Measurements from ENCODE around the gene CD47.

CD47 gene

DNA sequence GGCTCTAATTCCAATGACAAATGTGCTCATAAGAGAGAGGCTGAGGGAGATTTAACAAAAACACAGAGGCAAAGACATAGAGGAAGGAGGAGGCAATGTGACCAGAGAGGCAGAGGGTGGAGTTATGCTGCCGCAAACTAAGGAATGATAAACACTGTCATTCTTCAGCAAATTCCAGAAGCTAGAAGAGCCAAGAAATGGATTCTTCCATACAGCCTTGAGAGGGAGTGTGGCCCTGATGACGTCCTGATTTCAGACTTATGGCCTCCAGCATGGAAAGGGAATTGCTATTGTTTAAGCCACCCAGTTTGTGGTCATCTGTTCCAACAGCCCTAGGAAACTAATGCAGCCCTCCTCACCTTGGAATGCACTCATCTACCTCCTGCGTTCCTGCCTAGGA lies 30.5 kb downstream of the CD47 start:
- no peak for FAIRE-seq
- DNase-seq (ENCODE audit: insufficient read length, low spot score), result no peak

DNA sequence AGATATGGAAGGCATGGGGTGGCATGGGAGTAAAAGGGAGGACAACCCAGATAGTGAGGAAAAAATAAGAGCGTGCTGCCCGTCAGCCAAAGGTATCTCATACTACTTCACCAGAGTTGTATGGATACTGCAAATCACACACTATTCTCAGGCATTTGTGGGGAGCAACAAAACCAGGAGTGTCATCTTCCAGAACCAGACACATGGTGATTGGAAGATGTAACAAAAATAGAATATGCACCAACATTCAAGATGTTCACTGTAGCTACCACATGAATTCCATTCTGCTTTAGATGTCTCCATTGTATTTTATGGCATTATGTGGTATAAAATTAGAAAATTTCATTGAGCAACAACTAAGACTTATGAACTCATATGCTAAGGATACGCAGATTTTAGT lies 34.9 kb downstream of the CD47 start:
- DNase-seq (ENCODE audit: insufficient read length, low spot score) (no peak), FAIRE-seq (no peak)

DNA sequence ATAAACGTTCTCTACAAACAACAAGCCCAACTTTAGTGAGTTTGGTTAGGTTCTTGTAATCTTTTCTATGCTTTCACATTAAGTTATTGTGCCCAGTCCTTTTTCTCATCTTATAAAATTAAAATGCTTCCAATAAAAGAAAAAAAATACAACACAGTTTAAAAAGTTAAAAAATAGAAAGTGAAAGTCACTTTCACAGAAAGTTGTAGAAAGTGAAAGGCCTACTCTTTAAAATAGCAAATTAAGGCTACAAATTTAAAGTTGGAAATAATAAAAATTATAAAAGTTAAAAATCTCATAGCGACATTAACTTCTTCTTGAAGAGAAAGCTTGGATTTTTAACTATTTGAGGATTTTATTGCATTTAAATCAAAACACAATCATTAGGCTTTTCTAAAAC lies 35.9 kb downstream of the CD47 start:
- no peak for DNase-seq (ENCODE audit: insufficient read length, low spot score)

GRCh38 chr3:108053483-108053882 lies 37.3 kb downstream of the CD47 start:
- FAIRE-seq (no peak), DNase-seq (ENCODE audit: insufficient read length, low spot score) (no peak)

More for the DNA sequence above, 35.9 kb downstream of the CD47 start:
- FAIRE-seq, result no peak

DNA sequence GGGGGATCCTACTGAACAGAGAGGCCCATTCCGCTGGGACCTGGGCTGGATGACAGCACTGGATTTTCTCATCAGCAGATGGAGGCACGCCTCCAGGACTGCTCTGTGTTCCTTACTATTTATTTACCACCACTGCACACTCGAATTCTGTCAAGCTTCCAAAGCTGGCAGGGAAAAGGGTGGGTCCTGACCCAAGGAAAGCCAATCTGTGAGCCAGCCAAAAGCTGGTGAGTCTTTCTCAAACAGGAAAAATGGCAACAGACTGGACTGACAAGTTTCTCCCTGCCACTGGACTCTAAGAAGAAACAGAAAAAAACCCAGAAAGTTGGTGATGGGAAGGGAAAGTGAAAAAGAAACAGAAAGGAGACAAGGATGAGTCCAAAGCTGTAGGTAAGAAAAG lies 37.8 kb downstream of the CD47 start:
- FAIRE-seq (no peak), DNase-seq (ENCODE audit: insufficient read length, low spot score) (no peak)

DNA sequence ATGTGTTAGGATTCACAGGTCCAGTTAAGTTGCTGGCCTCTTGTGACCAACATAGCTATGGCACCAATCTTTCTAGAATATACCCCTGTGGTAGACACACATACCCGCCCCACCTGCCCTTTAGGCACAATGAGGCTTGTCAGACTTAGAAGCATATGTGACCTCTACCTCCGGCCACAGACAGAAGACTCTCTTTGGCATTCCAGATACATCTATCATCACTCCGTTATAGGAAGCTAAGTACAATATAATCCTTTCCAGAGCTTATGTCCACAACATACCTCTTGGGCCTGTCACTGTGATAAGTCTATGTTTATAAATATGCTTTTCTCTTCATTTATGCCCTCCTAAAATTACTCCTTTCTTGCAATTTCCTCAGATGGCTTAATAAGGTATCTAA lies 39.8 kb downstream of the CD47 start:
- FAIRE-seq (peak; percentile 69), DNase-seq (ENCODE audit: insufficient read length, low spot score) (peak; percentile 47)

DNA sequence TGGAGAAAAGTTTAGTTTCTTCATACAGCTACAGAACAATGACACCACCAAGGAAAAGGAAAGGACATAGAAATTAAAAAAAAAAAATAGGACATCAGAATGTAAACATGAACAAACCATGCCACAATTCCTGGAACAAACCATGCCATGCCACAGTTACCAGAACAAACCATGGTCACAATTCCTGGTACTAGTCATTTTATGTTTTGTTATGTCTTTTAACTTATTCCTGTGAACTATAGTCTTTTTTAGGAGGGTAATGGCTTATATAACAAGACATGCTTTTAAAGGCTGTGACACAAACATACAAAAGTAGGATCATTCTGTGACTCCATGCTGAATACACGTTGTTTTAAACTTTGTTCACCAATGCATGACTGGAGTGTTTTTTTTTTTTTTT lies 42.8 kb downstream of the CD47 start:
- DNase-seq (ENCODE audit: insufficient read length, low spot score) (no peak), FAIRE-seq (no peak)

DNA sequence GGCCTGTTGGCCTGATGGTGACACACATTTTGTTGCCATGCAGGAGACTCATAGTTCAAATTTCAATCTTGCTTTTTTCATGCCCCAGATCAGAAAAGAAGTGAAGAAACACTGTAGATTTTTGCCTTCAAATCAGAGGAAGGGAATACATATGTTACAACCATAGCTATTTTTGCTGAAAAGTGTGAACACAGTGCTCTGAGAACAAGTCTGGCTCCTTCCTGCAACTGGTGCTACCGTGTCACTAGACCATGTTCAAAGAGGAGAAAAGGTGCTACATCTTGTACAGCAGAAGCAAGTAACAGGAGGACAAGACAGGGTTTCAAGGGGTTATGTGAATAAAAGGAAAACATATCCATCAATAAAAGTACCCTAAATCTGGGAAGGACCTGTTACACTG lies 44.6 kb downstream of the CD47 start:
- no peak for DNase-seq (ENCODE audit: insufficient read length, low spot score)
- no peak for FAIRE-seq

DNA sequence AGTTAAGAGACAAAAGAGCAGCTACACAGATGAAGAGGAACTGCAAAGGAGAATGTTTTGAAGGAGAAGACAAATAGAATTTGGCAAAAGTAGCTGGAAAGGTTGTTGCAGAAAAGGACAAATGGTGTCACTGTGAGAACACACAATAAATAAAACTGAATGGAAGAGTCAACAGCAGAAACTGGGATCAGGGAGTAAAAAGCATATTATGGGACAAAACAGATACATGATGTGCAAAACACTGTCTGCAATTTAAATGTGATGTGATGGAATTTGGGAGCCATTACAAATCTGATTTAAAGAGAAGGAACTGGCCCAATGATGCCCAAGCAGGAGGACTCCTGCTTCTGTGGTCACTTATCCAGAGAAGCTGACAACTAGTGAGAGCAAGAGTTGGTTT lies 46.1 kb downstream of the CD47 start:
- no peak for FAIRE-seq

DNA sequence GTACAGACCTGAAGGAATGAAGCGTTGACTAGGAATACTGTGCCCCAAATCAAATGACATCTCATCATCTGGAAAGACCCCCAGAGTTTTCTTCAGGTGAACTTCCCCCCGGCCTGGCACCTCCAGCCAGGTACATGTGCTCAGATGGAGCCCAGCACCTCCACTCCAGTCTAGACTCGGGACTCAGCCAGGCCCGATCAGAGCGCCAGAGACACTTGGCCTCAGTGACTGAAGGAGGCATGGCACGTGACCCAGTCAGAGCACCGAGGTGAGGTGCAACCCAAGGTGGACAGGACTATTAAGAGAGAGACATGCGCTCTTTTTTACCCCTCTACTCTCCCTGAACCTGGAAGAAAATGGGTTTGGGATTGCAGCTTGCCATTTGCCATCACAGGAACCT lies 48.5 kb downstream of the CD47 start:
- DNase-seq (ENCODE audit: insufficient read length, low spot score), result no peak
- FAIRE-seq, result no peak

More for the DNA sequence above, 46.1 kb downstream of the CD47 start:
- DNase-seq (ENCODE audit: insufficient read length, low spot score), result no peak

- DNase-seq (ENCODE audit: insufficient read length, low spot score) (no peak), FAIRE-seq (no peak)
Observed at GRCh38 chr3:108041253-108041652, 49.6 kb downstream of the CD47 start.

DNA sequence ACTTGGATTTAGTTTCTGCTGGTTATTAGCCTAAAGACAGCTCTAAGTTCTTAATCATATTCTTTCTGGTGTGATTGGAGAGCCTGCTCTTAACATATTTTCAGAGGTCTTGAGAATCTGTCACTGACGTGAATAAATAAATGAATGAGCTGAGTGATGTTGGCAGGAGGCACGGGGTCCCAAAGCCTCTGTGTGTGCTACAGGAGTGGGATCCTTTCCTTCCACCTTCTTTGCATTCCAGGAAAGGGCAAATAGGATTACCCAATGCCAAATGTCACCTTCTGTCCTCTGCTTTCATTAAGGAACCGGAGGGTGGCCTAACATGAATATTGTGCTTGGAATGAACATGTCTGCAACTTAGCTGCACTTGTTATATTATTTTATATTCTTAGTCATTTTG lies 53.1 kb downstream of the CD47 start:
- DNase-seq (ENCODE audit: insufficient read length, low spot score) (no peak), FAIRE-seq (no peak)

DNA sequence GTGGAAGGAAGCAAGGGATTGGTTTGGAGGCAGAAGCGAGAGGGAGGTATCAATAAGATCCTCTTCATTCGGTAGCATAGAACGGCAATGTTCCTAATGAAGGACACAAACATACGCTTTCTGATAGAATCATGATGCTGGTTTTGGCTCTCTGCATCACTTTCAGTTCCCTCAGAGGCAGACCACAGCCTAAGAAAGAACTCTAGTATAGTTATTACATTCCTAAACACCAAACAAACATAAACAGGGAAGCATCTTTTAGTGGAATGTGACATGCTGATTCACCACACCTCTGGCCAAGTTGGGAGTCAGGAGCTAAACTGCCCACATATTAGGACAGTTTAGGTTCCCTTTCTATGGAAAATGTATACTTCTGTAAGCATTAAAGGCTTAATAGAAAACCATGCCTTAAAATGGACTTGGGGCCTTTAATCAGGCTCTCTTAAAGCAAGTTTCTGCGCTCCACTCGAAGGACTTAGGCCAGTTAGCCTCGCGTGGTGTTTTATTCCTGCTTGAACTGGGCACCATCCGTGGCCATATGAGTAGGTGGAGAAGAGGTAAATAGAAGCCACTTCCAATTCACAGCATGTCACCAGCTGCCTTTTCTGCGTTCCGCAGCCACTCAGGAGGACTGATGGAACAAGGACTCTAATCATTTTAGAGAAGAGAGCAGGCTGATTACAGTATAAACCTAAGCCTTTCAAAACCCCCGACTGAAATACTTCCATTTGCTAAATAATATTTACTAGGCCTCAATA lies 53.7 kb downstream of the CD47 start:
- DNase-seq (ENCODE audit: insufficient read length, low spot score) (no peak), FAIRE-seq (no peak)

GRCh38 chr3:108036401-108036800 lies 54.4 kb downstream of the CD47 start:
- DNase-seq (ENCODE audit: insufficient read length, low spot score) (no peak), FAIRE-seq (no peak)

DNA sequence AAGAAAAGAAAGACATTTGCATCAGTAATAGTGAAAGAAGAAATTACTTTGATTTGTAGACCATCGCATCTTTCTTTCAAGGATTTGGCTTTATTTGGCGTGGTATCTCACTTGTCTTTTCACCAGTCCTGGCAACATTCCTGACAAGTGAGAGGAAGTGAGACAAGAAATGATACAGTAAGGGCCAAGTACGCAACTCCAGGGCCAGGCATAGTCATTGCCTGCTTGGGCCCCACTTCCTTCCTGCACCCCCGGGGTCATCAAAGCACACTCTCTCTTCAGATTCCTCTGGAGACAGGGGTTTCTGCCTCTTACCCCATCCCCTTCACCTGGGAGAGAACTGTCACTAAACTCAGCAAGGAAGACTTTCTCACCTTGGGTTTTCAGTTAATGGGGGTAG lies 55.1 kb downstream of the CD47 start:
- no peak for DNase-seq (ENCODE audit: insufficient read length, low spot score)
- no peak for FAIRE-seq

DNA sequence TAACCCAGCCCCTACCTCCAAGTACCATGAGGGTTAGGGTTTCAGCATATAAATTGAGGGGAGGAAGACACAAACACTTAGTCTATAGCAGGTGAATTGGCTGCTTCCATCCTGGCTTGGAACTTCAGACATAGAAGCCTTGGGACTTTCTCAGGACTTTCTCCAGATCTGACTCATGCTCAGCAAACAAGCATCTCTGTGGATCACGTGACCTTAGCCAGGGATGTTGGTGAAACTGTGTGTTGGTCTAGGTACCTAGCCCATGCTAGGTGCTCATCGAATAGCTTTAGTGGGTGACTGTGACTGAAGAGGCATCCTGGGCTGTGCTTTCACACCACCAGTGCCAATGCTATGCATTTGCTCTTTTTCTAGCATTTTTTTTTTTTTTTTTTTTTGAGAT lies 58.9 kb downstream of the CD47 start:
- DNase-seq (ENCODE audit: insufficient read length, low spot score) (no peak), FAIRE-seq (no peak)

GRCh38 chr3:108030960-108031359 lies 59.9 kb downstream of the CD47 start:
- FAIRE-seq (no peak), DNase-seq (ENCODE audit: insufficient read length, low spot score) (no peak)

DNA sequence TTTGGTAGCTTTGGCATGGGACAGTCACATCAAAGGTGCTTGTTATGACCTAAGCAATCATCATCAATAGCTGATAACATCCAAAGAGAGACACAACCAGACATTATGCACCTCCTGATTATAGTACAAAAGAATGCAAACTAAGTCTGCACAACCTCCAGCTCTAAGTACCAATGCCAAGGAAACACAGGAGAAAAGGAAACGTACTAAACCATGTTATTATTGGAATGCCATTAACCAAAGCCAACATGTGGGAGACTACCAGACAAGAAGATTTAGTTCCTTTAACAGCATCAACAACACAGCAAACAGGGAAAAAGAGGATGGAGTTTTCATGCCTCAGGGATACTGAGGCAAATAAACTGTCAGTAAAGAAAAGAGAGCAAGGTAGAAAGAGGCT lies 61.4 kb downstream of the CD47 start:
- no peak for DNase-seq (ENCODE audit: insufficient read length, low spot score)
- FAIRE-seq, result no peak

GRCh38 chr3:108028896-108029295 lies 61.9 kb downstream of the CD47 start:
- FAIRE-seq (no peak), DNase-seq (ENCODE audit: insufficient read length, low spot score) (no peak)

DNA sequence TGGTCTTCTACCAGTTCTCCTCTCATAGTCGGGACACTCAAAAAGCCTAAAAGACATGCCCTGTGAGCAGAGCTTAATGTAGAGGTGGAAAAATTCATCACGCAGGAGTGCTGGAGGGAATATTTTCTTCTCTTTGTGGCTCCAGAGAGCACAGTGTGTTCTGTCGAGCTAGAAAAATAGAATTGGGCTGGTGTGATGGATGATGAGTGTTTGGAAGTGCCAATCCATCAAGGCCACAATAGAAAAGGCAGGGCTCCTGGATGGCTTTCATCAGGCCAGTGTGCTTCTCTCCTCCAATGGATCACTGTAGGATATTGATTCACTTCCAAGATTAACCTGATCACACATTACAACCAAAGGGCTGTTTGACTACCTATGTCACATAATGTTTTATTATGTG lies 65.7 kb downstream of the CD47 start:
- no peak for DNase-seq (ENCODE audit: insufficient read length, low spot score)
- no peak for FAIRE-seq

GRCh38 chr3:108024146-108024850 lies 66.5 kb downstream of the CD47 start:
- DNase-seq (ENCODE audit: insufficient read length, low spot score) (no peak), FAIRE-seq (no peak)
